ENCODE data around the gene MYO10. TPM values are rescaled to one million over a fixed set of nuclear protein-coding genes. Genes with fewer than 3 reads are reported as not detected.

MYO10 gene
- total and polyA plus RNA-seq, 3 experiments from 2014 or later = 0.11 to 0.18 TPM; not detected in 1

DNA sequence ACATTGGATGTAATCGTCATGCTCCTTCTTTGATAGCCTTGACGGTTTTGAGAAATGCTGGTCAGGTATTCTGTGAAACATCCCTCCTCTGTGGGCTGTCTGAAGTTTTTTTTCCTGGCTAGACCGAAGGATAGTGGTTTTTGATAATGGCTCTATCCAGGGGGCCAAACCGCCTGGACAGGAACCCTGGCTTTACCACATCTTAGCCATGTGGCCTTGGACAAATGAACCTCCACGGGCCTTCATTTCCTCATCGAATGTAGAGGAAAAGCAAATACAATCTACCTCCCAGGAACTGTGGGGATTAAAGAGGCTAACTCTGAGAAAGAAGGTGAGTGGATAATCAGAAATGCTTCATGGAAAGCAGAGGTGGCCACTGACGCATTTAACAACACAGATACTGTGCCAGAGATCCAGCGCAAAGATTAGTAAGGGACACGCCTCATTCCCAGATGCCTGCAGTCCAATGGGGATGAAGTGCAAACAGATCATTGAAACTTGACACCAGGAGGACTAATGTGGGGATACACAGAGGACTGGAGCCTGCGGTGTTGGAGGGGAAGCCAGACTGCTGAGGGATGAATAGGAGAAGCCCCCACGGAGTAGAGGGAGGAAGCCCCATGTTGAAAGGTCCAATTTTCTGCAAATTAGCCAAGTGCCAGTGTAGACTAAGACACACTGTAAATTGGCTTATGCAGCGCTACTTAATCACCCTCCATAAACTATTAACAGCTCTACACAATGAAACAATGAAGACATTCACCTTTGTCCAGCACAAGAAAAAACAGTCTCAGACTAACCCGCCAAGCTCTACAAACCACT lies 41.6 kb downstream of the MYO10 start:
- H3K9me3 Mint-ChIP-seq = peaks cover 0 to 2% (median 0%) of the 10 kb centered on the region in 5 donors
- Histone ChIP-seq H3K9me3 (ENCODE audit: low read length) (no peaks in the 10 kb centered on the region), H3K36me3 (ENCODE audit: insufficient read depth, low read length) (no peaks in the 10 kb centered on the region), H3K4me1 (ENCODE audit: insufficient read depth, low read length) (no peaks in the 10 kb centered on the region), H3K27me3 (ENCODE audit: insufficient read depth, low read length, poor library complexity, severe bottlenecking) (no peaks in the 10 kb centered on the region), H3K27ac (ENCODE audit: low read depth, low read length) (no peak overlapping the region), H3K4me3 (ENCODE audit: low read length) (no peak overlapping the region)
- H3K4me1 Mint-ChIP-seq = no peaks in the 10 kb centered on the region
- CTCF ChIA-PET = no interaction called here
- no peak overlapping the region for H3K4me3 Mint-ChIP-seq
- POLR2A ChIA-PET = no interaction called here
- H3K27me3 Mint-ChIP-seq = peaks cover 0 to 3% of the 10 kb centered on the region in 2 donors
- DNase-seq = no peak
- H3K36me3 Mint-ChIP-seq = no peaks in the 10 kb centered on the region
- H3K27ac Mint-ChIP-seq = no peak overlapping the region

DNA sequence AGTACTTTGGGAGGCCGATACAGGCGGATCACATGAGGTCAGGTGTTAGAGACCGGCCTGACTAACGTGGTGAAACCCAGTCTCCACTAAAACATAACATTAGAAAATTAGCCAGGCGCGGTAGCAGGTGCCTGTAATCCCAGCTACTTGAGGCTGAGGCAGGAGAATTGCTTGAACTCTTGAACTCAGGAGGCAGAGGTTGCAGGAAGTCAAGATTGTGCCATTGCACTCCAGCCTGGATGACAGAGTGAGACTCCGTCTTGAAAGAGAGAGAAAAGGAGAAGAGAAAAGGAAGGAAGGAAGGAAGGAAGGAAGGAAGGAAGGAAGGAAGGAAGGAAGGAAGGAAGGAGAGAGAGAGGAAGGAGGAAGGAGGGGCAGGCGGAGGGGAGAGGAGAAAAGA lies 45.1 kb downstream of the MYO10 start:
- Mint-ChIP-seq H3K9me3 (peaks cover 0 to 5% (median 0%) of the 10 kb centered on the region in 5 donors), H3K27ac (no peak overlapping the region), H3K27me3 (peaks cover 0 to 5% of the 10 kb centered on the region in 2 donors), H3K36me3 (no peaks in the 10 kb centered on the region), H3K4me3 (no peak overlapping the region), H3K4me1 (no peaks in the 10 kb centered on the region)
- Histone ChIP-seq H3K27me3 (ENCODE audit: insufficient read depth, low read length, poor library complexity, severe bottlenecking) (no peaks in the 10 kb centered on the region), H3K4me1 (ENCODE audit: insufficient read depth, low read length) (no peaks in the 10 kb centered on the region), H3K36me3 (ENCODE audit: insufficient read depth, low read length) (no peaks in the 10 kb centered on the region), H3K27ac (ENCODE audit: low read depth, low read length) (no peak overlapping the region), H3K9me3 (ENCODE audit: low read length) (no peaks in the 10 kb centered on the region), H3K4me3 (ENCODE audit: low read length) (no peak overlapping the region)
- POLR2A ChIA-PET = no interaction called here
- CTCF ChIA-PET = no interaction called here
- DNase-seq = no peak

DNA sequence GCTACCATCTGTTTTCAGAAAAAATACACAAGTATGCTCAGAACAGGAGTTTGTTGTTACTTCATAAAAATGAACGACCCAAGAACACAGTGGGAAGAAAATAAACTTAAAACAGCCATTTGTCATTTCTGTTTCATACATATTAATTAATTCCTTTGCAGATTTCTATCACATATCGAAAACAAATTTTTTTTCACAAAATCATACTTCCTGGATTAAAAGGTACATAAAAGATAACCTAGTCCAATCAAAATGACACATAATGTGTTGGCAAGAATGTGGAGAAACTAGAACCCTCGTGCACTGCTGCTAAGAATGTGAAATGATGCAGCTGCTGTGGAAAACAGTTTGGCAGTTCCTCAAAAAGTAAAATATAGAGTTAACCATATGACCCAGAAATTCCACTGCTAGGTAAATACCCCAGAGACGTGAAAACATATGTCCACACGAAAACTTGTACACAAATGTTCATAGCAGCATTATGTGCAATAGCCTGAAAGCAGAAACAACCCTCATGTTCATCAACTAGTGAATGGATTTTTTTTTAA lies 46.0 kb downstream of the MYO10 start:
- Histone ChIP-seq H3K27me3 (ENCODE audit: insufficient read depth, low read length, poor library complexity, severe bottlenecking) (no peaks in the 10 kb centered on the region), H3K36me3 (ENCODE audit: insufficient read depth, low read length) (no peaks in the 10 kb centered on the region), H3K4me1 (ENCODE audit: insufficient read depth, low read length) (no peaks in the 10 kb centered on the region), H3K4me3 (ENCODE audit: low read length) (no peak overlapping the region), H3K27ac (ENCODE audit: low read depth, low read length) (no peak overlapping the region), H3K9me3 (ENCODE audit: low read length) (no peaks in the 10 kb centered on the region)
- peaks cover 0 to 5% of the 10 kb centered on the region in 2 donors for H3K27me3 Mint-ChIP-seq
- POLR2A ChIA-PET = no interaction called here
- H3K4me3 Mint-ChIP-seq = no peak overlapping the region
- DNase-seq = no peak
- CTCF ChIA-PET = no interaction called here
- H3K4me1 Mint-ChIP-seq = no peaks in the 10 kb centered on the region
- H3K27ac Mint-ChIP-seq = no peak overlapping the region
- no peaks in the 10 kb centered on the region for H3K36me3 Mint-ChIP-seq
- H3K9me3 Mint-ChIP-seq = peaks cover 0 to 5% (median 0%) of the 10 kb centered on the region in 5 donors

DNA sequence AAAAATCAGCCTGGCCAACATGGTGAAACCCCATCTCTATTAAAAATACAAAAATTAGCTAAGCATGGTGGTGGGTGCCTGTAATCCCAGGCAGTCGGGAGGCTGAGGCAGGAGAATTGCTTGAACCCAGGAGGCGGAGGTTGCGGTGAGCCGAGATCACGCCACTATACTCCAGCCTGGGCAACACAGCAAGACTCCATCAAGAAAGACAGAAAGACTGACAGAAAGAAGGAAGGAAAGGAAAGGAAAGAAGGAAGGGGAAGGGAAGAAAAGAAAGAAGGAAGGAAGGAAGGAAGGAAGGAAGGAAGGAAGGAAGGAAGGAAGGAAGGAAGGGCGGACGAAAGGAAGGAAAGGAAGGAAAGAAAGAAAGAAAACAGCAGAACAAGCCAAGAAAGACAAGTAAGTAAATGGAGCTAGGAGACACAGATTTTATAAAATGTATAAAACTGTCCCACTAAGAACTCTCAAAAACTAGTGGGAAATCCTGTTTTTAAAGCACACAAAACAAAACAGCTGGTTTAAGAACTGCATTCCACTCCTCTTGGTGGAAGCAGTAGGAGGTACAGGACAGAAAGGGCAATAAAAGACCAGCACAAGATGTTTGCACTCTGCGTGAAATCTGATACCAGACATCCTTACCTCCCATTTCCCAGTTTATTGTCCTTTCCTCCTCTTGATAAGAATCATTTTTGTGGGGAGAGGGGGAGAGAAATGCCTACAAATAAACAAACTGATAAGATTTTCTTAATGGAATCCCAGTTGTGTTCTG lies 46.7 kb downstream of the MYO10 start:
- POLR2A ChIA-PET = no interaction called here

DNA sequence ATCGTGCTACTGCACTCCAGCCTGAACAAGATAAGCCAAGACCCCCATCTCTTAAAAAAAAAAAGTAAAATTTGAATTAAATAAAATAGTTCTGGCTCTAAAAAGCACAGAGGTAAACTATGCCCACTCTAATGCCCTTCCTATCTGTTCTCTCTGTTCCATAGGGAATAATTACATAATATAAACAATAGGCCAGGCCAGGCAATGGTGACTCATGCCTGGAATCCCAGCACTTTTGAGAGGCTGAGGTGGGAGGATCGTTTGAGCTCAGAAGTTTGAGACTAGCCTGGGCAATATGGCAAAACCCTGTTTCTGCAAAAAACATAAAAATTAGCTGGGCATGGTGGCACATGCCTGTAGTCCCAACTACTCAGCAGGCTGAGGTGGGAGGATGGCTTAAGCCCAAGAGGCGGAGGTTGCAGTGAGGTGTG lies 47.4 kb downstream of the MYO10 start:
- Mint-ChIP-seq H3K36me3 (no peaks in the 10 kb centered on the region), H3K4me1 (no peaks in the 10 kb centered on the region), H3K27me3 (peaks cover 0 to 1% of the 10 kb centered on the region in 2 donors), H3K4me3 (no peak overlapping the region), H3K9me3 (peaks cover 0 to 7% (median 0%) of the 10 kb centered on the region in 5 donors), H3K27ac (no peak overlapping the region)
- DNase-seq = no peak
- H3K4me1 ChIP-seq (ENCODE audit: insufficient read depth, low read length) = no peaks in the 10 kb centered on the region
- H3K27ac ChIP-seq (ENCODE audit: low read depth, low read length) = no peak overlapping the region
- H3K9me3 ChIP-seq (ENCODE audit: low read length) = no peaks in the 10 kb centered on the region
- no peak overlapping the region for H3K4me3 ChIP-seq (ENCODE audit: low read length)
- no peaks in the 10 kb centered on the region for H3K27me3 ChIP-seq (ENCODE audit: insufficient read depth, low read length, poor library complexity, severe bottlenecking)
- CTCF ChIA-PET = no interaction called here
- POLR2A ChIA-PET = no interaction called here
- H3K36me3 ChIP-seq (ENCODE audit: insufficient read depth, low read length) = no peaks in the 10 kb centered on the region

More for the DNA sequence above, 46.7 kb downstream of the MYO10 start:
- no peaks in the 10 kb centered on the region for H3K36me3 ChIP-seq (ENCODE audit: insufficient read depth, low read length)
- Mint-ChIP-seq H3K4me1 (no peaks in the 10 kb centered on the region), H3K9me3 (peaks cover 0 to 7% (median 0%) of the 10 kb centered on the region in 5 donors), H3K27ac (no peak overlapping the region), H3K4me3 (no peak overlapping the region), H3K36me3 (no peaks in the 10 kb centered on the region), H3K27me3 (peaks cover 0 to 4% of the 10 kb centered on the region in 2 donors)
- no peaks in the 10 kb centered on the region for H3K9me3 ChIP-seq (ENCODE audit: low read length)
- CTCF ChIA-PET = no interaction called here
- DNase-seq = no peak
- no peaks in the 10 kb centered on the region for H3K4me1 ChIP-seq (ENCODE audit: insufficient read depth, low read length)
- H3K27ac ChIP-seq (ENCODE audit: low read depth, low read length) = no peak overlapping the region
- no peak overlapping the region for H3K4me3 ChIP-seq (ENCODE audit: low read length)
- no peaks in the 10 kb centered on the region for H3K27me3 ChIP-seq (ENCODE audit: insufficient read depth, low read length, poor library complexity, severe bottlenecking)

DNA sequence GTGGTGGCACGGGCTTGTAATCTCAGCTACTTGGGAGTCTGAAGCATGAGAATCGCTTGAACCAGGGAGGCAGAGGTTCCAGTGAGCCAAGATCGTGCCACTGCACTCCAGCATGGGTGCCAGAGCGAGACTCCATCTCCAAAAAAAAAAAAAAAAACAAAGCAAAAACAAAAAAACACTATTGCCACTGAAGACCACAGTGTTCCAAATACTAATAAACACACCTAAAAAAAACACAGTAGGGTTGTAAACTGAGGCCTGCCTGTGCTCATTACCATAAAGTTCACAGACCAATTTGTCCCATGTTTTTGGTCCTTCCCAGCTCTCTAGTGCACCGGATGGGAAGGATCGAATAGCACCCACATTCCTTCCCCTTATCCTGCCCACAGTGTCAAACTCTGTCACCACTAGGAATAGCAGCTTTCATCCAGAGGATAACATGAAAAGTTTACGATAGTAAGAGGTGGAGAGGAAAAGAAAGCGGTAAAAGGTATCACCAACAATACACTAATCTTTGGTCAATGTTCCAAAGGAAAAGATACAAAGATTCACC lies 49.2 kb downstream of the MYO10 start:
- H3K9me3 ChIP-seq (ENCODE audit: low read length) = no peaks in the 10 kb centered on the region
- Mint-ChIP-seq H3K4me1 (no peaks in the 10 kb centered on the region), H3K27ac (no peak overlapping the region), H3K9me3 (peaks cover 0 to 7% (median 0%) of the 10 kb centered on the region in 5 donors), H3K27me3 (peaks cover 0 to 1% of the 10 kb centered on the region in 2 donors), H3K4me3 (no peak overlapping the region), H3K36me3 (no peaks in the 10 kb centered on the region)
- CTCF ChIA-PET = no interaction called here
- POLR2A ChIA-PET = no interaction called here
- no peak overlapping the region for H3K4me3 ChIP-seq (ENCODE audit: low read length)
- no peak for DNase-seq
- H3K27ac ChIP-seq (ENCODE audit: low read depth, low read length) = no peak overlapping the region
- H3K36me3 ChIP-seq (ENCODE audit: insufficient read depth, low read length) = no peaks in the 10 kb centered on the region
- no peaks in the 10 kb centered on the region for H3K4me1 ChIP-seq (ENCODE audit: insufficient read depth, low read length)
- no peaks in the 10 kb centered on the region for H3K27me3 ChIP-seq (ENCODE audit: insufficient read depth, low read length, poor library complexity, severe bottlenecking)

DNA sequence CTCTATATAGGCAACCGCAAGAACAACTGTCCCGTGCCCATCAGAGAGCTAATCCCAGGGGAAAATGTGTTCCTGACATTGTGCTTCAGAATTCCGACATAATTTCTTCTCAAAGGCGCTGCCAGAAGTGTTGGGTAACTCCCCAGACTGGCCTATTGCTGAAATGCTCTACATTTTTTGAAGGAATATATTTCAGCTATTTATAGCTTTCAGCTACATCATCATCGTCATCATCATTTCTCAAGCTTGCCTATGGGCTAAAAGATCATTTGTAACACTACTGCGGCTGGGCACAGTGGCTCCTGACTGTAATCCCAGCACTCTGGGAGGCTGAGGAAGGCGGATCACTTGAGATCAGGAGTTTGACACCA lies 49.7 kb downstream of the MYO10 start:
- H3K9me3 Mint-ChIP-seq = peaks cover 0 to 7% (median 0%) of the 10 kb centered on the region in 5 donors
- H3K4me3 Mint-ChIP-seq = no peak overlapping the region
- Histone ChIP-seq H3K4me1 (ENCODE audit: insufficient read depth, low read length) (no peaks in the 10 kb centered on the region), H3K27me3 (ENCODE audit: insufficient read depth, low read length, poor library complexity, severe bottlenecking) (no peaks in the 10 kb centered on the region), H3K4me3 (ENCODE audit: low read length) (no peak overlapping the region), H3K9me3 (ENCODE audit: low read length) (no peaks in the 10 kb centered on the region), H3K27ac (ENCODE audit: low read depth, low read length) (no peak overlapping the region), H3K36me3 (ENCODE audit: insufficient read depth, low read length) (no peaks in the 10 kb centered on the region)
- H3K27ac Mint-ChIP-seq = no peak overlapping the region
- H3K27me3 Mint-ChIP-seq = peaks cover 0 to 1% of the 10 kb centered on the region in 2 donors
- ChIA-PET CTCF (no interaction called here), POLR2A (no interaction called here)
- no peaks in the 10 kb centered on the region for H3K36me3 Mint-ChIP-seq
- DNase-seq = no peak
- no peaks in the 10 kb centered on the region for H3K4me1 Mint-ChIP-seq
